ENCODE data around the gene ANKRD23.

Gene ANKRD23

DNA sequence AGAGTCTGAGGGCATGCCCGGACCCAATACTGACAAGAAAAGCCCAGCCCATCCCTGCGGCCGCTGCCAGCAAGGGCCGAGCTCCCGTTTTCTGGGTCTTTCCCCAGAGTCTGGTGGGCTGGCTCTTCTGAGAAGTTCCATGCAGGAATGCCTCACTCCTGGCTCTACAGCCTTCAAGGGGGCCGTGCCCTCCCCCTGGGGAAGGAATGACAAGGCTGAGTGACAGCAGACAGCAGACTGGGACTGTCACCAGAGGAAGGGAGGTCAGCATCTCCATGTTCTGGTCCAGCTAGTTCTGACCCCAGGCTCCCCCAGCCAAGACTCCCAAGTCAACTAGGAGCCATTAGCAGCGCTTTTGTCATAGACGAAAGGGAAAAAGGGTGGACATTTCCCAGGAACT, 39.1 kb upstream of the ANKRD23 start:
- no peak overlapping the region for H3K4me3 ChIP-seq (ENCODE audit: low read depth, low read length)
- DNase-seq (ENCODE audit: low read depth): no peak
- TF ChIP-seq, protein P1, sequence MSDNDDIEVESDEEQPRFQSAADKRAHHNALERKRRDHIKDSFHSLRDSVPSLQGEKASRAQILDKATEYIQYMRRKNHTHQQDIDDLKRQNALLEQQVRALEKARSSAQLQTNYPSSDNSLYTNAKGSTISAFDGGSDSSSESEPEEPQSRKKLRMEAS (IDR thresholded peaks at IDR 0.05; ENCODE audit: low read depth, low read length): no peak
- TF ChIP-seq MYC (IDR thresholded peaks at IDR 0.05; ENCODE audit: low read depth, low read length) (no peak), POLR2A (IDR thresholded peaks at IDR 0.05; ENCODE audit: extremely low read depth, insufficient read length) (no peak)
- TF ChIP-seq, protein P2, sequence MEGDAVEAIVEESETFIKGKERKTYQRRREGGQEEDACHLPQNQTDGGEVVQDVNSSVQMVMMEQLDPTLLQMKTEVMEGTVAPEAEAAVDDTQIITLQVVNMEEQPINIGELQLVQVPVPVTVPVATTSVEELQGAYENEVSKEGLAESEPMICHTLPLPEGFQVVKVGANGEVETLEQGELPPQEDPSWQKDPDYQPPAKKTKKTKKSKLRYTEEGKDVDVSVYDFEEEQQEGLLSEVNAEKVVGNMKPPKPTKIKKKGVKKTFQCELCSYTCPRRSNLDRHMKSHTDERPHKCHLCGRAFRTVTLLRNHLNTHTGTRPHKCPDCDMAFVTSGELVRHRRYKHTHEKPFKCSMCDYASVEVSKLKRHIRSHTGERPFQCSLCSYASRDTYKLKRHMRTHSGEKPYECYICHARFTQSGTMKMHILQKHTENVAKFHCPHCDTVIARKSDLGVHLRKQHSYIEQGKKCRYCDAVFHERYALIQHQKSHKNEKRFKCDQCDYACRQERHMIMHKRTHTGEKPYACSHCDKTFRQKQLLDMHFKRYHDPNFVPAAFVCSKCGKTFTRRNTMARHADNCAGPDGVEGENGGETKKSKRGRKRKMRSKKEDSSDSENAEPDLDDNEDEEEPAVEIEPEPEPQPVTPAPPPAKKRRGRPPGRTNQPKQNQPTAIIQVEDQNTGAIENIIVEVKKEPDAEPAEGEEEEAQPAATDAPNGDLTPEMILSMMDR (IDR thresholded peaks at IDR 0.05; ENCODE audit: low read depth, low read length): no peak

DNA sequence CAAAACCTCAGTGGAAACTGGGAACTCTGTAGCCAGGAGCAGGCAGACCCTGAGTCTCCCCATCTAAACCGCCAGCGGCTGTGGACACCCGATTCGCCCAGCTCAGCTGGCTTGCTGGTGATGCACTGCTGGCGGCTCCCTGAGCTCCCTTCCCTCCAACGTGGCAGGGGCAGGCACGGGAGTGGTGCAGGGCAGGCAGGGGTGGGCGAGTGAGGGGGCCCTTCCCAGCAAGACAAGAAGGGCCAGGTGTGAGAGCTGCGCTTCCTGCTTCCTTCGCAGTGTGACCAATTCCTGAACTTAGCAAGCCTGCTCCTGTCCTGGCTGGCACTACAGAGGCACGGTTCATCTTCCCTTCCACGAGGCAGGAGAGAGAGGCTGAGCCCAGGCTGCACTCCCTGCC, 38.4 kb upstream of the ANKRD23 start:
- DNase-seq (ENCODE audit: low read depth): no peak

DNA sequence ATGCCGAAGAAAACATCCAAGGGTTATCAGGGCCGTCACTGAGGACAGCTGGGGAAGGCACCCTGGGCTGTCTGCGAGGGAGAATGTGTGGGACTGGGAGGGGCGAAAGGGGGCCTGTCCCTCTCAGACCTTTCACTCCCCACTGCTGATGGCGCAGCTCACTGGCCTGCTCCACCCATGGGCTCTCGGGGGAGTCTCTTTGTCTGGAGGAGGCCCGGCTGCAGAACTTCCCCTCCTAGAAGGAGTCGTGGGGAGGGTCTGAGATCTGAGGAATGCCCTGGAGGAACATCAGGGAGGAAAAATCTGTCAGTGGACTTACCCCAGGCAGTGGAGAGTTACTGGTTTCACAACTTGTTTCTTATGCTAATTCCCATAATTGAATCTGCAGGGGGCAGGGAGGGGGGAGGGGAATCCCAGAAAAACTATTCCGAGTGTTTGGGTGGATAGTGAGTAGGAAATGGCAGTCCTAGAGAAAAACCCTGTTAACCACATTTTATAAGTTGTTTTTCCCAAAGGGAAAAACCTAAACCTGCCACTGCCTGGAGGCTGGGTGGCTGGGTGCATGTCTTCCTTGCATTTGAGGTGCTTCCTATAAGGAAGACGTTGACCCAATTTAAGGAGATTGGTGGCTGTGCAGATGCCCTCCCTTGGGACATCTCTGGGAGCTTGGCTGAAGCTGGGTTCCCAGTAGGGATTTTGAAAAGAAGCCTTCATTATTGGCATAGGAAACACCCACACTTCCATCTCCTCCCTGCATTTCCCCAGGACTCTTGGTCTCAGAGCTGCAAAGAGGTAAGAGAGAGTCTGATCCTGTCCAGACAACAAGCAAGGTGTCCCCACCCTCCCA, 37.8 kb upstream of the ANKRD23 start:
- H3K4me3 ChIP-seq (ENCODE audit: low read depth, low read length): no peak overlapping the region
- TF ChIP-seq, protein P2 (IDR thresholded peaks at IDR 0.05; ENCODE audit: low read depth, low read length): no peak
- TF ChIP-seq MYC (IDR thresholded peaks at IDR 0.05; ENCODE audit: low read depth, low read length): no peak
- no peak for TF ChIP-seq POLR2A (IDR thresholded peaks at IDR 0.05; ENCODE audit: extremely low read depth, insufficient read length)
- TF ChIP-seq, protein P1 (IDR thresholded peaks at IDR 0.05; ENCODE audit: low read depth, low read length): no peak
- peak; percentile 63 for DNase-seq (ENCODE audit: low read depth)

More for the DNA sequence above, 38.4 kb upstream of the ANKRD23 start:
- no peak overlapping the region for H3K4me3 ChIP-seq (ENCODE audit: low read depth, low read length)
- TF ChIP-seq, protein P1 (IDR thresholded peaks at IDR 0.05; ENCODE audit: low read depth, low read length): no peak
- TF ChIP-seq MYC (IDR thresholded peaks at IDR 0.05; ENCODE audit: low read depth, low read length) (no peak), POLR2A (IDR thresholded peaks at IDR 0.05; ENCODE audit: extremely low read depth, insufficient read length) (no peak)
- TF ChIP-seq, protein P2 (IDR thresholded peaks at IDR 0.05; ENCODE audit: low read depth, low read length): no peak

DNA sequence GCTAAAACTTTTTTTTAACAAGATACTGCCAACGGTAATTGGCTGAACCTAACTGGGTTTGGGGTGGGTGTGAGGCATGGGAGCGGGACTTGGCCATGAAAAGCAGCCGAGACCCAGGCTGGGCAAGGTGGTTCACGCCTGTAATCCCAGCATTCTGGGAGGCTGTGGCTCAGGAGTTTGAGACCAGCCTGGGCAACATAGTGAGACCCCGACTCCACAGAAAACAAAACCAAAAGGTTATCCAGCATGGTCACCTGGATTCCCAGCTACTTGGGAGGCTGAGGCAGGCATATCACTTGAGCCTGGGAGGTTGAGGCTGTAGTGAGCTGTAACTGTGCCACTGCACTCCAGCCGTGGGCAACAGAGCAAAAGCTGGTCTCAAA, 37.1 kb upstream of the ANKRD23 start:
- TF ChIP-seq MYC (IDR thresholded peaks at IDR 0.05; ENCODE audit: low read depth, low read length): no peak
- no peak for TF ChIP-seq POLR2A (IDR thresholded peaks at IDR 0.05; ENCODE audit: extremely low read depth, insufficient read length)
- TF ChIP-seq, protein P2 (IDR thresholded peaks at IDR 0.05; ENCODE audit: low read depth, low read length): no peak
- TF ChIP-seq, protein P1 (IDR thresholded peaks at IDR 0.05; ENCODE audit: low read depth, low read length): no peak
- no peak for DNase-seq (ENCODE audit: low read depth)
- no peak overlapping the region for H3K4me3 ChIP-seq (ENCODE audit: low read depth, low read length)

DNA sequence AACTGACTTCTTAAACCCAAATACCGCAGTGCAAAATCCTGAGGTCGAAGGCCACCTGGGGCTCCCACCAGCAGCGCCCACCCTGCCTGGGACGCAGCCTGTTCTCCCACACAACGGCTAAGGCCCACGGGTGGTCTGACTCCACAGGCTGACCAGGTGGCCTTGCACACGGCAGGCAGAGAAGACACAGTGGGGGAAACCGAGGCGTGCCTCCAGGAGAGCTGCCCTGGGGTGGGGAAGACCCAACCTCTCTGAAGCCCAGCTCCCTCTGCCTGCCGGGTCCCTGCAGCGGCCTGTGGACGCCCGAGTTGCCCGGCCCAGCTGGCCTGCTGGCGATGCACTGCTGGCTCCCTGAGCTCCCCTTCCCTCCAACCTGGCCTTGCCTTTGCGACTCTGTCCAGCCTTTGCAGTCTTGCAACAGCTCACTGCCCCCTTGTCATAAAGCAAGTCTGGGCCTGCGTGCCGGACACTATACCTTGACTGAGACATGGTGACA, 35.8 kb upstream of the ANKRD23 start:
- H3K4me3 ChIP-seq (ENCODE audit: low read depth, low read length): no peak overlapping the region
- no peak for DNase-seq (ENCODE audit: low read depth)
- TF ChIP-seq POLR2A (IDR thresholded peaks at IDR 0.05; ENCODE audit: extremely low read depth, insufficient read length): no peak
- TF ChIP-seq, protein P1 (IDR thresholded peaks at IDR 0.05; ENCODE audit: low read depth, low read length): no peak
- TF ChIP-seq, protein P2 (IDR thresholded peaks at IDR 0.05; ENCODE audit: low read depth, low read length): no peak
- no peak for TF ChIP-seq MYC (IDR thresholded peaks at IDR 0.05; ENCODE audit: low read depth, low read length)
